Stimulated activated CD8-positive, alpha-beta memory T cell treated with anti-CD3 and anti-CD28 coated beads, Interleukin-2, amount 100 ng/mL, for 48 hours (primary cell): ENCODE results near the gene LSG1.

Experiments used
- DNase-seq, 2 donors: peaks; one replicate each; pipeline ENCODE4 v3.0.0-alpha.2; 2020; ENCODE audit warnings: low read depth in 2 of 2

Gene LSG1

GRCh38 chr3:194687638-194688199 lies 15.7 kb upstream of the LSG1 start:
- peak; percentile 69 to 78 for DNase-seq

- peak in 1 of 2 donors; percentile 12 for DNase-seq
These were observed 15.0 kb upstream of the LSG1 start for GRCh38 chr3:194686816-194687637.

- no peak for DNase-seq
These were observed 14.4 kb upstream of the LSG1 start for GRCh38 chr3:194686414-194686815.

- peak; percentile 71 to 76 for DNase-seq
These were observed 13.9 kb upstream of the LSG1 start, which contains the start of gene FAM43A for GRCh38 chr3:194685718-194686413. FAM43A (plus strand) TSS chr3:194685883; CDS start chr3:194686827, 944 bp downstream.

GRCh38 chr3:194685065-194685717 lies 13.2 kb upstream of the LSG1 start:
- DNase-seq, result no peak

- DNase-seq, result no peak
These were observed 11.4 kb upstream of the LSG1 start for GRCh38 chr3:194683380-194683779.

GRCh38 chr3:194682694-194683310 lies 10.8 kb upstream of the LSG1 start:
- peak; percentile 41 to 54 for DNase-seq

- DNase-seq, result no peak
These were observed 10.2 kb upstream of the LSG1 start for GRCh38 chr3:194682189-194682693.

GRCh38 chr3:194680888-194681615 lies 9.1 kb upstream of the LSG1 start:
- no peak for DNase-seq

GRCh38 chr3:194676471-194676870 lies 4.5 kb upstream of the LSG1 start:
- DNase-seq, result no peak

GRCh38 chr3:194675680-194676079 lies 3.7 kb upstream of the LSG1 start:
- DNase-seq, result no peak

- peak; percentile 51 to 71 for DNase-seq
These were observed 3.2 kb upstream of the LSG1 start for GRCh38 chr3:194675081-194675640.

GRCh38 chr3:194673761-194674160 lies 1.8 kb upstream of the LSG1 start:
- DNase-seq, result no peak

- DNase-seq, result no peak
These were observed 885 bp upstream of the LSG1 start for GRCh38 chr3:194672876-194673275.

- DNase-seq, result no peak
These were observed 486 bp downstream of the LSG1 start for GRCh38 chr3:194671511-194671899.

- no peak for DNase-seq
These were observed 4.6 kb downstream of the LSG1 start for GRCh38 chr3:194667363-194667762.

- no peak for DNase-seq
These were observed 7.1 kb downstream of the LSG1 start for GRCh38 chr3:194664857-194665256.

GRCh38 chr3:194661946-194662345 lies 10.0 kb downstream of the LSG1 start:
- DNase-seq, result no peak

- no peak for DNase-seq
These were observed 10.6 kb downstream of the LSG1 start for GRCh38 chr3:194661374-194661773.

GRCh38 chr3:194659778-194660177 lies 12.2 kb downstream of the LSG1 start:
- no peak for DNase-seq
